Panc1 (cell line): ENCODE data around the gene CSNK1G1. TPM values are rescaled to one million over a fixed set of nuclear protein-coding genes. Genes with fewer than 3 reads are reported as not detected.
"Not testable (repeated sequence)": the region's sequence is repeated elsewhere in the genome, so short reads cannot be mapped to it uniquely, and the experiment has no call there.

Experiments
- ATAC-seq: fragments of 200-7000 bp; cut with Tn5 transposase; 2 replicates; pipeline ENCODE4 v1.9.1; 2020; ENCODE audit warnings: mild to moderate bottlenecking, moderate library complexity
- BruUV-seq: library from RNA; stranded (reverse); fragments of 400-500 nt; replicated peaks from 2 replicates; lab custom pipeline; 2021; lab: Mats Ljungman, UMichigan
- CTCF ChIA-PET: fragments of 300-600 bp; sonication (Branson Sonifier 250); formaldehyde crosslinking; loops from one replicate; lab custom pipeline; 2022; ENCODE audit warnings: antibody characterized with exemption; lab: Charles Lee
- POLR2A ChIA-PET: fragments of 300-600 bp; sonication (Branson Sonifier 250); formaldehyde crosslinking; loops from one replicate; lab custom pipeline; 2022; ENCODE audit warnings: antibody characterized with exemption; lab: Charles Lee
- DNase-seq: peaks from one replicate; pipeline ENCODE4 v3.0.0-alpha.2; 2010; ENCODE audit warnings: low read depth, low spot score
- H3K27ac ChIP-seq: 2 replicates; pipeline ENCODE4 v1.5.1; 2011; ENCODE audit warnings: mild to moderate bottlenecking, low read length, inconsistent platforms
- H3K27me3 ChIP-seq: fragments of 200-500 bp; sonication (Bioruptor generic); 2 replicates; pipeline ENCODE4 v1.6.0; 2014; ENCODE audit warnings: low read length, inconsistent platforms; ENCODE audit not compliant: control insufficient read depth, insufficient read depth
- H3K36me3 ChIP-seq: fragments of 200-500 bp; sonication (Bioruptor generic); 2 replicates; pipeline ENCODE4 v1.5.1; 2014; ENCODE audit warnings: inconsistent platforms, mild to moderate bottlenecking, low read length, moderate library complexity; ENCODE audit not compliant: control insufficient read depth, insufficient read depth
- H3K4me1 ChIP-seq: 2 replicates; pipeline ENCODE4 v1.5.1; 2011; ENCODE audit warnings: inconsistent platforms, mild to moderate bottlenecking, low read length, moderate library complexity; ENCODE audit not compliant: control insufficient read depth, insufficient read depth
- H3K4me3 ChIP-seq, 2 experiments: 2 replicates each; pipeline ENCODE4 v1.5.1; 2011 to 2012; ENCODE audit warnings: low read depth in 2 of 2, low read length in 2 of 2, mild to moderate bottlenecking in 2 of 2, inconsistent platforms in 1 of 2, moderate library complexity in 1 of 2
- H3K9me3 ChIP-seq: fragments of 200-500 bp; sonication (Bioruptor generic); 2 replicates; pipeline ENCODE4 v1.5.1; 2014; ENCODE audit warnings: low read depth, mild to moderate bottlenecking, inconsistent platforms, low read length, moderate library complexity; ENCODE audit not compliant: control insufficient read depth, insufficient read depth
- POLR2AphosphoS5 ChIP-seq: IDR thresholded peaks from 2 replicates; pipeline ENCODE4 v1.6.1; 2012; ENCODE audit warnings: mild to moderate bottlenecking, low read depth, low read length, moderate library complexity
- REST ChIP-seq, 2 experiments: IDR thresholded peaks; 2 replicates each; pipeline ENCODE4 v1.6.1; 2011 to 2012; ENCODE audit warnings: low read depth in 2 of 2, control low read depth in 1 of 2, low read length in 1 of 2, mild to moderate bottlenecking in 1 of 2, moderate library complexity in 1 of 2; ENCODE audit not compliant: insufficient read depth in 1 of 2
- SIN3A ChIP-seq: IDR thresholded peaks from 2 replicates; pipeline ENCODE4 v1.6.1; 2012; ENCODE audit warnings: low read depth, mild to moderate bottlenecking, low read length, moderate library complexity, borderline replicate concordance; ENCODE audit not compliant: insufficient read depth
- TCF7L2 ChIP-seq: IDR thresholded peaks from 2 replicates; pipeline ENCODE4 v1.6.1; 2011; ENCODE audit warnings: mild to moderate bottlenecking, low read depth, low read length, inconsistent platforms
- in situ Hi-C: cut with HindIII; loops from 2 replicates; pipeline ENCODE4 v1.10.0; 2016; ENCODE audit warnings: low sequenced_read_pairs, low pct_unique_long_range_greater_than_20kb
- intact Hi-C: fragments of 100-400 bp; cut with micrococcal nuclease; formaldehyde crosslinking; loops from one replicate; pipeline ENCODE4 v1.10.0; 2022; ENCODE audit not compliant: unreplicated experiment
- total RNA-seq: library from RNA; stranded (reverse); gene quantifications from one replicate; pipeline ENCODE4 v1.2.1, GENCODE V29; 2021; ENCODE audit not compliant: unreplicated experiment
- TF ChIP-seq, protein P1 (sequence below): fragments of 450-650 bp; IDR thresholded peaks from 2 replicates; pipeline ENCODE4 v1.5.1; 2017; ENCODE audit warnings: mild to moderate bottlenecking

Gene CSNK1G1
- total RNA-seq, 1 experiment from 2014 or later = 22.8 TPM

DNA sequence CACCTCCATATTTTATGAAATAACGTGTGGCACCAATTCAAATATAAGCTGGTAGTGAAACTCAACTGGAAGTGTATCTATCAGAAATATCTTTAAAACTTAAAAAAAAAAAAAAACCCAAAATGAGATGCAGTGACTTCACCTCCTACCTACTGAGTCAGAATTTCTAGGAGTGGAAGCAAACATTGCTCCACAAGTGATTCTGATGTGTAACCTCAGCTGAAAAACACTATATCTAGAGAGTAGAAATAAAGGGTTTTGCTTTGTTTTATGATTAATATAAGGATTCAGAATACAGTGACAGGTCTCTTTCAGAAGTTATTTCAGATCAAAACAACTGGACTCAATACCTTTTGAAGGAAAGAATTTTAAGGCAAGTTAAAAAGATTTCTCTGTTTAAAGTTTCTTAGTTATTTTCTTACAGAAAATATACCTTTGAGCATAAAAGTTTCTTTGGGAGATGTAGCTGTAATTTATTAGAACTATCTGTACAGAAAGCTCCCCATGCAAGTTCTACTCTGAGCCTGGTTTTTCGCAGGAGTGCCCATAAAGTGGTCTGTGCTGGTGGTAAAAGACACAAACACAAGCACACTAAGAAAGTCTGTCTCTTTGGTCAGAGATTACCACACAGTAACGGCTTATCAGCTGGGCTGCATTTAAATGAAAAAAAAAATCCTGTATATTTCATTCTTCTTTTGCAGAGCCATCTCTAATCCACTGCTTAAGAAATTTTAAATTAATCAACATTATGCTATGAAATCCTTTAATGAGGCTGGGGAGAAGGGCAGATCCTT, 133.2 kb downstream of the CSNK1G1 start:
- ATAC-seq (no peak), DNase-seq (no peak)
- in situ Hi-C loops = no loop called here
- POLR2A ChIA-PET = no interaction called here
- H3K4me1 ChIP-seq = no peaks in the 10 kb centered on the region
- intact Hi-C loops = no loop called here
- no peak overlapping the region for H3K4me3 ChIP-seq
- BruUV-seq = TSS peak; percentile 18
- TF ChIP-seq SIN3A = no peak
- TF ChIP-seq, protein P1, sequence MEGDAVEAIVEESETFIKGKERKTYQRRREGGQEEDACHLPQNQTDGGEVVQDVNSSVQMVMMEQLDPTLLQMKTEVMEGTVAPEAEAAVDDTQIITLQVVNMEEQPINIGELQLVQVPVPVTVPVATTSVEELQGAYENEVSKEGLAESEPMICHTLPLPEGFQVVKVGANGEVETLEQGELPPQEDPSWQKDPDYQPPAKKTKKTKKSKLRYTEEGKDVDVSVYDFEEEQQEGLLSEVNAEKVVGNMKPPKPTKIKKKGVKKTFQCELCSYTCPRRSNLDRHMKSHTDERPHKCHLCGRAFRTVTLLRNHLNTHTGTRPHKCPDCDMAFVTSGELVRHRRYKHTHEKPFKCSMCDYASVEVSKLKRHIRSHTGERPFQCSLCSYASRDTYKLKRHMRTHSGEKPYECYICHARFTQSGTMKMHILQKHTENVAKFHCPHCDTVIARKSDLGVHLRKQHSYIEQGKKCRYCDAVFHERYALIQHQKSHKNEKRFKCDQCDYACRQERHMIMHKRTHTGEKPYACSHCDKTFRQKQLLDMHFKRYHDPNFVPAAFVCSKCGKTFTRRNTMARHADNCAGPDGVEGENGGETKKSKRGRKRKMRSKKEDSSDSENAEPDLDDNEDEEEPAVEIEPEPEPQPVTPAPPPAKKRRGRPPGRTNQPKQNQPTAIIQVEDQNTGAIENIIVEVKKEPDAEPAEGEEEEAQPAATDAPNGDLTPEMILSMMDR = no peak
- TF ChIP-seq POLR2AphosphoS5 = no peak
- no peak for TF ChIP-seq REST (IDR thresholded peaks at IDR 0.05; ENCODE audit: insufficient read depth in 1 of 2, low read depth in 2 of 2, low read length in 1 of 2)
- no peak for TF ChIP-seq TCF7L2
- no peaks in the 10 kb centered on the region for H3K27me3 ChIP-seq
- 0 out of 2 replicates have a peak, but pooled peaks cover 4% of the 10 kb centered on the region for H3K9me3 ChIP-seq
- H3K27ac ChIP-seq = no peak overlapping the region
- CTCF ChIA-PET = no interaction called here
- H3K36me3 ChIP-seq = no peaks in the 10 kb centered on the region

DNA sequence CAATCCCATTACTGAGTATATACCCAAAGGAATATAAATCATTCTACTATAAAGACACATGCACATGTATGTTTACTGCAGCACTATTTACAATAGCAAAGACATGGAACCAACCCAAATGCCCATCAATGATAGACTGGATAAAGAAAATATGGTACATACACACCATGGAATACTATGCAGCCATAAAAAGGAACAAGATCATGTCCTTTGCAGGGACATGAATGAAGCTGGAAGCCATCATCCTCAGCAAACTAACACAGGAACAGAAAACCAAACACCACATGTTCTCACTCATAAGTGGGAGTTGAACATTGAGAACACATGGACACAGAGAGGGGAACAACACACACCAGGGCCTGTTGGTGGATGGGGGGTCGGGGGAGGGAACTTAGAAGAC, 134.1 kb downstream of the CSNK1G1 start:
- H3K4me1 ChIP-seq, in situ Hi-C loops, H3K27ac ChIP-seq, H3K36me3 ChIP-seq, intact Hi-C loops, H3K4me3 ChIP-seq, BruUV-seq, ATAC-seq, POLR2A ChIA-PET, CTCF ChIA-PET, H3K27me3 ChIP-seq, H3K9me3 ChIP-seq, DNase-seq: not testable (repeated sequence)

DNA sequence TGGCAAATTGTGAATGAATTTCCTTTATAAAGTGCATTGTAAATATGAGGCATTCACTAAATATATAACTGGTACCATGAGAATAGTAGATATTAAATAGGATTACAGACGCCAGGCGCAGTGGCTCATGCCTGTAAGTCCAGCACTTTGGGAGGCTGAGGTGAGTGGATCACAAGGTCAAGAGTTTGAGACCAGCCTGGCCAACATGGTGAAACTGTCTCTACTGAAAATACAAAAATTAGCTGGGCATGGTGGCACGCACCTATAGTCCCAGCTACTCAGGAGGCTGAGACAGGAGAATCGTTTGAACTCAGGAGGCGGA, 138.6 kb downstream of the CSNK1G1 start:
- H3K27ac ChIP-seq, H3K36me3 ChIP-seq, DNase-seq, BruUV-seq, in situ Hi-C loops, H3K27me3 ChIP-seq, ATAC-seq, POLR2A ChIA-PET, H3K9me3 ChIP-seq, H3K4me1 ChIP-seq, H3K4me3 ChIP-seq, intact Hi-C loops: not testable (repeated sequence)
- CTCF ChIA-PET = interaction anchor here (0.6 kb wide), 1 partner anchor 15 kb away, joined by 5 read pairs; no protein-coding TSS in a partner anchor
